ENCODE data around the gene MAN1C1. TPM values are rescaled to one million over a fixed set of nuclear protein-coding genes. Genes with fewer than 3 reads are reported as not detected.

The MAN1C1 gene
- polyA plus RNA-seq, 1 donor from 2014 or later: 1.3 TPM

DNA sequence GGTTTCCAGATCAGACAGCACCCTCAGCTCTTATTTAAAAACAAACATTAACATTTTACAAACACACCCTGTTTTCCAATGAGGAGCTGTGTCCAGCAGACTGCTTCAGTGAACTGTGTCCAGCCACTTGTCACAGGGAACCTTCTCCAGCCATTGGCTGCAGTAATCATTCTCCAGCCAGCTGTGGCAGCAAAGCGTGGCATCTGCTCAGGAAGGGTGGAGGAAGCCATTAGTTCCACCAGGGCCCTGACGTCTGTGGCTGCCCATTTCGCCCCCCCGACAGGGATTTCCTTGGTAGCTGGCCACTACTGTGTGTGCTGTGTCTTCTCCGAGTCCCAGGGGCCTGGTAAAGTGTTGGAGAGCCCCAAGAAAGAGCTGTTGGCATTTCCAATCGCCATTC, 120.5 kb downstream of the MAN1C1 start:
- Histone ChIP-seq H3K27me3 (ENCODE audit: insufficient read depth, low read depth, low read length) (no peaks in the 10 kb centered on the region), H3K27ac (ENCODE audit: low read length) (no peak overlapping the region), H2AFZ (ENCODE audit: low read depth, low read length) (no peak overlapping the region), H4K20me1 (ENCODE audit: insufficient read depth) (no peaks in the 10 kb centered on the region), H3K4me2 (ENCODE audit: low read length) (no peak overlapping the region), H3K4me3 (ENCODE audit: low read length) (no peak overlapping the region), H3K9me2 (ENCODE audit: insufficient read depth, low read length) (no peaks in the 10 kb centered on the region), H3K79me2 (replicated peaks; ENCODE audit: insufficient read depth, low read length) (no peaks in the 10 kb centered on the region), H3F3A (ENCODE audit: insufficient read depth, low read length, poor library complexity, severe bottlenecking) (no peaks in the 10 kb centered on the region), H3K9ac (ENCODE audit: low read length) (no peak overlapping the region), H3K9me3 (ENCODE audit: low read length) (no peaks in the 10 kb centered on the region), H3K36me3 (ENCODE audit: insufficient read depth, low read length) (no peaks in the 10 kb centered on the region)
- TF ChIP-seq, protein P1, sequence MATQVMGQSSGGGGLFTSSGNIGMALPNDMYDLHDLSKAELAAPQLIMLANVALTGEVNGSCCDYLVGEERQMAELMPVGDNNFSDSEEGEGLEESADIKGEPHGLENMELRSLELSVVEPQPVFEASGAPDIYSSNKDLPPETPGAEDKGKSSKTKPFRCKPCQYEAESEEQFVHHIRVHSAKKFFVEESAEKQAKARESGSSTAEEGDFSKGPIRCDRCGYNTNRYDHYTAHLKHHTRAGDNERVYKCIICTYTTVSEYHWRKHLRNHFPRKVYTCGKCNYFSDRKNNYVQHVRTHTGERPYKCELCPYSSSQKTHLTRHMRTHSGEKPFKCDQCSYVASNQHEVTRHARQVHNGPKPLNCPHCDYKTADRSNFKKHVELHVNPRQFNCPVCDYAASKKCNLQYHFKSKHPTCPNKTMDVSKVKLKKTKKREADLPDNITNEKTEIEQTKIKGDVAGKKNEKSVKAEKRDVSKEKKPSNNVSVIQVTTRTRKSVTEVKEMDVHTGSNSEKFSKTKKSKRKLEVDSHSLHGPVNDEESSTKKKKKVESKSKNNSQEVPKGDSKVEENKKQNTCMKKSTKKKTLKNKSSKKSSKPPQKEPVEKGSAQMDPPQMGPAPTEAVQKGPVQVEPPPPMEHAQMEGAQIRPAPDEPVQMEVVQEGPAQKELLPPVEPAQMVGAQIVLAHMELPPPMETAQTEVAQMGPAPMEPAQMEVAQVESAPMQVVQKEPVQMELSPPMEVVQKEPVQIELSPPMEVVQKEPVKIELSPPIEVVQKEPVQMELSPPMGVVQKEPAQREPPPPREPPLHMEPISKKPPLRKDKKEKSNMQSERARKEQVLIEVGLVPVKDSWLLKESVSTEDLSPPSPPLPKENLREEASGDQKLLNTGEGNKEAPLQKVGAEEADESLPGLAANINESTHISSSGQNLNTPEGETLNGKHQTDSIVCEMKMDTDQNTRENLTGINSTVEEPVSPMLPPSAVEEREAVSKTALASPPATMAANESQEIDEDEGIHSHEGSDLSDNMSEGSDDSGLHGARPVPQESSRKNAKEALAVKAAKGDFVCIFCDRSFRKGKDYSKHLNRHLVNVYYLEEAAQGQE (IDR thresholded peaks at IDR 0.05; ENCODE audit: borderline replicate concordance): no peak
- no peak for TF ChIP-seq EP300 (conservative IDR thresholded peaks at IDR 0.05; ENCODE audit: poor library complexity, severe bottlenecking)
- no peak for TF ChIP-seq MXI1 (conservative IDR thresholded peaks at IDR 0.05; ENCODE audit: poor library complexity, severe bottlenecking)
- TF ChIP-seq, protein P2, sequence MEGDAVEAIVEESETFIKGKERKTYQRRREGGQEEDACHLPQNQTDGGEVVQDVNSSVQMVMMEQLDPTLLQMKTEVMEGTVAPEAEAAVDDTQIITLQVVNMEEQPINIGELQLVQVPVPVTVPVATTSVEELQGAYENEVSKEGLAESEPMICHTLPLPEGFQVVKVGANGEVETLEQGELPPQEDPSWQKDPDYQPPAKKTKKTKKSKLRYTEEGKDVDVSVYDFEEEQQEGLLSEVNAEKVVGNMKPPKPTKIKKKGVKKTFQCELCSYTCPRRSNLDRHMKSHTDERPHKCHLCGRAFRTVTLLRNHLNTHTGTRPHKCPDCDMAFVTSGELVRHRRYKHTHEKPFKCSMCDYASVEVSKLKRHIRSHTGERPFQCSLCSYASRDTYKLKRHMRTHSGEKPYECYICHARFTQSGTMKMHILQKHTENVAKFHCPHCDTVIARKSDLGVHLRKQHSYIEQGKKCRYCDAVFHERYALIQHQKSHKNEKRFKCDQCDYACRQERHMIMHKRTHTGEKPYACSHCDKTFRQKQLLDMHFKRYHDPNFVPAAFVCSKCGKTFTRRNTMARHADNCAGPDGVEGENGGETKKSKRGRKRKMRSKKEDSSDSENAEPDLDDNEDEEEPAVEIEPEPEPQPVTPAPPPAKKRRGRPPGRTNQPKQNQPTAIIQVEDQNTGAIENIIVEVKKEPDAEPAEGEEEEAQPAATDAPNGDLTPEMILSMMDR (IDR thresholded peaks at IDR 0.05; ENCODE audit: poor library complexity, severe bottlenecking): no peak
- no peak for TF ChIP-seq RAD21 (conservative IDR thresholded peaks at IDR 0.05)
- TF ChIP-seq EZH2 (IDR thresholded peaks at IDR 0.05; ENCODE audit: borderline replicate concordance, insufficient read depth, low read length, poor library complexity, severe bottlenecking): no peak
- TF ChIP-seq TAF1 (IDR thresholded peaks at IDR 0.05; ENCODE audit: low read depth): no peak
- TF ChIP-seq POLR2AphosphoS5 (IDR thresholded peaks at IDR 0.05): no peak
- TF ChIP-seq SMC3 (conservative IDR thresholded peaks at IDR 0.05; ENCODE audit: poor library complexity): no peak

DNA sequence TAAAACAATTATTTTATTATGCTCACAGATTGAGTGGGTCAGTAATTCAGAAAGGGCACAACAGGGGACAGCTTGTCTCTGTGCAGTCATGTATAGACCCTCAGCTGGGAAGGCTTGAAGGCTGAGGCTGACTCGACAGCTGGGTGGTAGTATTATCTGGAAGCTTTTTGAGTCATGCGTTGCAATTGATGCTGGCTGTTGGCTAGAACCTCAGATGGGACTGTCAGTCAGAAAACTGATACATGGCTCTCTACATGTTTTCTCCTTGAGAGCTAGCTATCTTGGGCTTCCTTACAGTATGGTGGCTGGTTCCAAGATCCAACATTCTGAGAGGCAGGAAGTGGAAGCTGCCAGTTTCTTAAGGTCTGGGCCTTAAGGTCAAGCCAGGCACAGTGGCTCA, 121.9 kb downstream of the MAN1C1 start:
- H3K4me2 ChIP-seq (ENCODE audit: low read length): no peak overlapping the region

More for the DNA sequence above, 121.9 kb downstream of the MAN1C1 start:
- no peaks in the 10 kb centered on the region for H3F3A ChIP-seq (ENCODE audit: insufficient read depth, low read length, poor library complexity, severe bottlenecking)
- H3K9ac ChIP-seq (ENCODE audit: low read length): no peak overlapping the region
- H3K9me2 ChIP-seq (ENCODE audit: insufficient read depth, low read length): no peaks in the 10 kb centered on the region
- no peaks in the 10 kb centered on the region for H3K27me3 ChIP-seq (ENCODE audit: insufficient read depth, low read depth, low read length)
- H3K4me3 ChIP-seq (ENCODE audit: low read length): no peak overlapping the region
- H3K9me3 ChIP-seq (ENCODE audit: low read length): no peaks in the 10 kb centered on the region
- no peaks in the 10 kb centered on the region for H4K20me1 ChIP-seq (ENCODE audit: insufficient read depth)
- TF ChIP-seq POLR2AphosphoS5 (IDR thresholded peaks at IDR 0.05) (no peak), MXI1 (conservative IDR thresholded peaks at IDR 0.05; ENCODE audit: poor library complexity, severe bottlenecking) (no peak), EP300 (conservative IDR thresholded peaks at IDR 0.05; ENCODE audit: poor library complexity, severe bottlenecking) (no peak), TAF1 (IDR thresholded peaks at IDR 0.05; ENCODE audit: low read depth) (no peak), SMC3 (conservative IDR thresholded peaks at IDR 0.05; ENCODE audit: poor library complexity) (no peak), RAD21 (conservative IDR thresholded peaks at IDR 0.05) (no peak)
- TF ChIP-seq, protein P1 (IDR thresholded peaks at IDR 0.05; ENCODE audit: borderline replicate concordance): no peak
- H3K36me3 ChIP-seq (ENCODE audit: insufficient read depth, low read length): no peaks in the 10 kb centered on the region
- no peaks in the 10 kb centered on the region for H3K79me2 ChIP-seq (replicated peaks; ENCODE audit: insufficient read depth, low read length)
- no peak overlapping the region for H3K27ac ChIP-seq (ENCODE audit: low read length)
- no peak overlapping the region for H2AFZ ChIP-seq (ENCODE audit: low read depth, low read length)
